ENCODE data around the gene RPL10. TPM values are rescaled to one million over a fixed set of nuclear protein-coding genes. Genes with fewer than 3 reads are reported as not detected.

Gene RPL10
- total and polyA plus RNA-seq, 2 of the 13 experiments (the other 11 are each of a cell fraction or from before 2014, with no cell fraction given) = 2,381 to 4,713 TPM

GRCh38 chrX:154428176-154429171 lies 30.3 kb downstream of the RPL10 start, which contains the start of gene ATP6AP1 (continued):
- no peak for TF ChIP-seq ZNF12 (CRISPR knock-in tag; IDR thresholded peaks at IDR 0.05)
- no peak for TF ChIP-seq ZNF225 (CRISPR knock-in tag; IDR thresholded peaks at IDR 0.05)
- no peak for TF ChIP-seq ZNF546 (CRISPR knock-in tag; conservative IDR thresholded peaks at IDR 0.05)
- TF ChIP-seq SP140L (CRISPR knock-in tag; IDR thresholded peaks at IDR 0.05; ENCODE audit: borderline replicate concordance) = no peak
- TF ChIP-seq RBM39 (IDR thresholded peaks at IDR 0.05; ENCODE audit: low read depth, low read length, poor library complexity, severe bottlenecking) = no peak
- TF ChIP-seq ZNF160 (CRISPR knock-in tag; IDR thresholded peaks at IDR 0.05) = 0 out of 2 replicates have a peak, but pooled peaks have one; percentile 55
- TF ChIP-seq KDM4B (CRISPR knock-in tag; IDR thresholded peaks at IDR 0.05) = no peak
- TF ChIP-seq POLR2AphosphoS2 (IDR thresholded peaks at IDR 0.05; ENCODE audit: low read depth, low read length) = no peak
- TF ChIP-seq, protein P1, sequence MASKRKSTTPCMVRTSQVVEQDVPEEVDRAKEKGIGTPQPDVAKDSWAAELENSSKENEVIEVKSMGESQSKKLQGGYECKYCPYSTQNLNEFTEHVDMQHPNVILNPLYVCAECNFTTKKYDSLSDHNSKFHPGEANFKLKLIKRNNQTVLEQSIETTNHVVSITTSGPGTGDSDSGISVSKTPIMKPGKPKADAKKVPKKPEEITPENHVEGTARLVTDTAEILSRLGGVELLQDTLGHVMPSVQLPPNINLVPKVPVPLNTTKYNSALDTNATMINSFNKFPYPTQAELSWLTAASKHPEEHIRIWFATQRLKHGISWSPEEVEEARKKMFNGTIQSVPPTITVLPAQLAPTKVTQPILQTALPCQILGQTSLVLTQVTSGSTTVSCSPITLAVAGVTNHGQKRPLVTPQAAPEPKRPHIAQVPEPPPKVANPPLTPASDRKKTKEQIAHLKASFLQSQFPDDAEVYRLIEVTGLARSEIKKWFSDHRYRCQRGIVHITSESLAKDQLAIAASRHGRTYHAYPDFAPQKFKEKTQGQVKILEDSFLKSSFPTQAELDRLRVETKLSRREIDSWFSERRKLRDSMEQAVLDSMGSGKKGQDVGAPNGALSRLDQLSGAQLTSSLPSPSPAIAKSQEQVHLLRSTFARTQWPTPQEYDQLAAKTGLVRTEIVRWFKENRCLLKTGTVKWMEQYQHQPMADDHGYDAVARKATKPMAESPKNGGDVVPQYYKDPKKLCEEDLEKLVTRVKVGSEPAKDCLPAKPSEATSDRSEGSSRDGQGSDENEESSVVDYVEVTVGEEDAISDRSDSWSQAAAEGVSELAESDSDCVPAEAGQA (IDR thresholded peaks at IDR 0.05; ENCODE audit: low read depth) = 0 out of 2 replicates have a peak, but pooled peaks have one; percentile 40
- TF ChIP-seq, protein P1 (CRISPR knock-in tag; IDR thresholded peaks at IDR 0.05; ENCODE audit: borderline replicate concordance) = no peak
- TF ChIP-seq PHF21A (CRISPR knock-in tag; IDR thresholded peaks at IDR 0.05) = peak; percentile 62; the same call in 1 of the 2 replicates
- no peak for TF ChIP-seq ZNF746 (CRISPR knock-in tag; IDR thresholded peaks at IDR 0.05)
- TF ChIP-seq SP2 (CRISPR knock-in tag; IDR thresholded peaks at IDR 0.05) = peak; percentile 97
- TF ChIP-seq TOPORS (CRISPR knock-in tag; IDR thresholded peaks at IDR 0.05) = no peak
- 0 out of 2 replicates have a peak, but pooled peaks have one; percentile 47 for TF ChIP-seq ZNF224 (CRISPR knock-in tag; IDR thresholded peaks at IDR 0.05)
- TF ChIP-seq MXI1 (IDR thresholded peaks at IDR 0.05; ENCODE audit: borderline replicate concordance, low read depth, low read length) = peak; percentile 37; the same call in 1 of the 3 replicates
- TF ChIP-seq NBN (conservative IDR thresholded peaks at IDR 0.05) = no peak
- no peak for TF ChIP-seq SRSF4 (IDR thresholded peaks at IDR 0.05; ENCODE audit: low read depth, low read length, poor library complexity, severe bottlenecking)
- TF ChIP-seq ZNF552 (CRISPR knock-in tag; IDR thresholded peaks at IDR 0.05; ENCODE audit: borderline replicate concordance) = no peak
- no peak for TF ChIP-seq HHEX (CRISPR knock-in tag; IDR thresholded peaks at IDR 0.05)
- TF ChIP-seq RXRA (CRISPR knock-in tag; IDR thresholded peaks at IDR 0.05) = peak; percentile 29; the same call in 1 of the 2 replicates
- no peak for TF ChIP-seq ZBTB8A (CRISPR knock-in tag; IDR thresholded peaks at IDR 0.05; ENCODE audit: borderline replicate concordance, low read depth)

All from HepG2 (cell line).